ENCODE results near the gene LPCAT4.
A peak's percentile ranks its signal among the peaks of the same experiment; 100 is the strongest.
"Not testable (repeated sequence)": the region's sequence is repeated elsewhere in the genome, so short reads cannot be mapped to it uniquely, and the experiment has no call there.

LPCAT4 gene

GRCh38 chr15:34375541-34375940 lies 8.5 kb upstream of the LPCAT4 start:
- not testable (repeated sequence) for H3K4me3 ChIP-seq (ENCODE audit: low read depth, low read length); H3K9ac ChIP-seq (ENCODE audit: low read depth, low read length); H3K9me3 ChIP-seq (ENCODE audit: control insufficient read depth, insufficient read depth, low read length); H3K27me3 ChIP-seq (ENCODE audit: control insufficient read depth, insufficient read depth, low read length); H3K36me3 ChIP-seq (ENCODE audit: control insufficient read depth, insufficient read depth, low read length); H3K4me1 ChIP-seq (ENCODE audit: control insufficient read depth, insufficient read depth, low read length)

GRCh38 chr15:34374816-34375215 lies 7.8 kb upstream of the LPCAT4 start:
- H3K9me3 ChIP-seq (ENCODE audit: control insufficient read depth, insufficient read depth, low read length), result no peaks in the 10 kb centered on the region
- H3K9ac ChIP-seq (ENCODE audit: low read depth, low read length), result no peak overlapping the region
- H3K36me3 ChIP-seq (ENCODE audit: control insufficient read depth, insufficient read depth, low read length), result no peaks in the 10 kb centered on the region
- H3K4me3 ChIP-seq (ENCODE audit: low read depth, low read length), result no peak overlapping the region
- H3K4me1 ChIP-seq (ENCODE audit: control insufficient read depth, insufficient read depth, low read length), result no peaks in the 10 kb centered on the region
- H3K27me3 ChIP-seq (ENCODE audit: control insufficient read depth, insufficient read depth, low read length), result peaks cover 2% of the 10 kb centered on the region

- no peak overlapping the region for H3K9ac ChIP-seq (ENCODE audit: low read depth, low read length)
- no peaks in the 10 kb centered on the region for H3K4me1 ChIP-seq (ENCODE audit: control insufficient read depth, insufficient read depth, low read length)
- no peaks in the 10 kb centered on the region for H3K9me3 ChIP-seq (ENCODE audit: control insufficient read depth, insufficient read depth, low read length)
- no peaks in the 10 kb centered on the region for H3K36me3 ChIP-seq (ENCODE audit: control insufficient read depth, insufficient read depth, low read length)
- peaks cover 2% of the 10 kb centered on the region for H3K27me3 ChIP-seq (ENCODE audit: control insufficient read depth, insufficient read depth, low read length)
- no peak overlapping the region for H3K4me3 ChIP-seq (ENCODE audit: low read depth, low read length)
Observed at GRCh38 chr15:34373951-34374350, 7.0 kb upstream of the LPCAT4 start.

GRCh38 chr15:34370643-34371042 lies 3.6 kb upstream of the LPCAT4 start:
- Histone ChIP-seq H3K27me3 (ENCODE audit: control insufficient read depth, insufficient read depth, low read length) (no peaks in the 10 kb centered on the region), H3K36me3 (ENCODE audit: control insufficient read depth, insufficient read depth, low read length) (no peaks in the 10 kb centered on the region), H3K9me3 (ENCODE audit: control insufficient read depth, insufficient read depth, low read length) (no peaks in the 10 kb centered on the region), H3K4me1 (ENCODE audit: control insufficient read depth, insufficient read depth, low read length) (peaks cover 6% of the 10 kb centered on the region), H3K9ac (ENCODE audit: low read depth, low read length) (no peak overlapping the region), H3K4me3 (ENCODE audit: low read depth, low read length) (no peak overlapping the region)

GRCh38 chr15:34370129-34370528 lies 3.1 kb upstream of the LPCAT4 start:
- Histone ChIP-seq H3K9me3 (ENCODE audit: control insufficient read depth, insufficient read depth, low read length) (no peaks in the 10 kb centered on the region), H3K9ac (ENCODE audit: low read depth, low read length) (no peak overlapping the region), H3K4me1 (ENCODE audit: control insufficient read depth, insufficient read depth, low read length) (peaks cover 9% of the 10 kb centered on the region), H3K27me3 (ENCODE audit: control insufficient read depth, insufficient read depth, low read length) (no peaks in the 10 kb centered on the region), H3K36me3 (ENCODE audit: control insufficient read depth, insufficient read depth, low read length) (no peaks in the 10 kb centered on the region), H3K4me3 (ENCODE audit: low read depth, low read length) (no peak overlapping the region)

DNA sequence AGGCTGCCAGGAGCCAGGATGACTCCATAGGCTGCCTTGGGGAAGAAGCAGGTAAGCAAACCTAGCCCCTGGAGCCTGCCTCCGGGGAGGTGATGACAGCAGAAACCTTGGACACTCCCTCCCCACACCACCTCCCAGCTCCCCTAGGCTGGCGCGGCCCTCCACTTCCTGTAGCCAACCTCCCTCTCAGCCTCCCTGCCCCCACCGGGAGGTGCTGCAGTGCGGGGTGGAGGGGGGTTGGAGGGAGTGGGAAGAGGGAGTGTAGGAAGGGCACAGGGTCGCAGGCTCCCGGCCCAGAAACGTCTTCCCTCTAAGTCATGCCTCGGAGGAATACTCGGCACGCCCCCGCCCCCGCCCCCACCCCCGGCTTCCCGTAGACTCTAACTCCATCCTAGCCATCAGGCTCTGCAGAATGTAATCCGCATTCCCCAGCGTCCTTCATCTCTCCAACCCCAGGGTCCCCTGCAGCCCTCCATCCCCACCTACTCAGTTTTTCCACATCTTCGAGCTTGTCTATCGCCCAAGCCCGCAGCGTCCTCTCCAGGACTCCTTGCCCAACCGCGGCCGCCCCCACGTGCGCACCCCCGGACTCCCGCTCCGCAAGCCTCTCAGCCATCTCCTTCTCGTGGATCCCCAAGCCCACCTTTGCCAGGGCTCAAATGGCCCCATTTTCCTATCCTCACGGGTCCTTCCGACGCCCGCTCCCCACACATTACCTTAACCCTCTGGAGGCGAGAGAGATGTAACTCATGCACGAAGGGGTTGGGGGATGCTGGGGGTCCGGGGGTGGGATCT lies 528 bp downstream of the LPCAT4 start:
- Histone ChIP-seq H3K9ac (ENCODE audit: low read depth, low read length) (peak overlapping the region; percentile 37), H3K36me3 (ENCODE audit: control insufficient read depth, insufficient read depth, low read length) (peaks cover 6% of the 10 kb centered on the region), H3K27me3 (ENCODE audit: control insufficient read depth, insufficient read depth, low read length) (no peaks in the 10 kb centered on the region), H3K4me3 (ENCODE audit: low read depth, low read length) (peak overlapping the region; percentile 84), H3K4me1 (ENCODE audit: control insufficient read depth, insufficient read depth, low read length) (peaks cover 9% of the 10 kb centered on the region), H3K9me3 (ENCODE audit: control insufficient read depth, insufficient read depth, low read length) (no peaks in the 10 kb centered on the region)

GRCh38 chr15:34365836-34366235 lies 1.2 kb downstream of the LPCAT4 start:
- Histone ChIP-seq H3K9me3 (ENCODE audit: control insufficient read depth, insufficient read depth, low read length) (no peaks in the 10 kb centered on the region), H3K4me1 (ENCODE audit: control insufficient read depth, insufficient read depth, low read length) (peaks cover 9% of the 10 kb centered on the region)

GRCh38 chr15:34365091-34365825 lies 1.7 kb downstream of the LPCAT4 start:
- Histone ChIP-seq H3K9me3 (ENCODE audit: control insufficient read depth, insufficient read depth, low read length) (no peaks in the 10 kb centered on the region), H3K4me3 (ENCODE audit: low read depth, low read length) (peak overlapping the region; percentile 84), H3K27me3 (ENCODE audit: control insufficient read depth, insufficient read depth, low read length) (no peaks in the 10 kb centered on the region), H3K36me3 (ENCODE audit: control insufficient read depth, insufficient read depth, low read length) (peaks cover 12% of the 10 kb centered on the region), H3K9ac (ENCODE audit: low read depth, low read length) (no peak overlapping the region), H3K4me1 (ENCODE audit: control insufficient read depth, insufficient read depth, low read length) (peaks cover 9% of the 10 kb centered on the region)

More at GRCh38 chr15:34365836-34366235, 1.2 kb downstream of the LPCAT4 start:
- Histone ChIP-seq H3K36me3 (ENCODE audit: control insufficient read depth, insufficient read depth, low read length) (peaks cover 12% of the 10 kb centered on the region), H3K9ac (ENCODE audit: low read depth, low read length) (no peak overlapping the region), H3K4me3 (ENCODE audit: low read depth, low read length) (peak overlapping the region; percentile 84), H3K27me3 (ENCODE audit: control insufficient read depth, insufficient read depth, low read length) (no peaks in the 10 kb centered on the region)

- Histone ChIP-seq H3K4me1 (ENCODE audit: control insufficient read depth, insufficient read depth, low read length) (peaks cover 9% of the 10 kb centered on the region), H3K36me3 (ENCODE audit: control insufficient read depth, insufficient read depth, low read length) (peaks cover 15% of the 10 kb centered on the region), H3K27me3 (ENCODE audit: control insufficient read depth, insufficient read depth, low read length) (no peaks in the 10 kb centered on the region)
Observed at GRCh38 chr15:34364041-34364440, 3.0 kb downstream of the LPCAT4 start.

GRCh38 chr15:34362047-34362773 lies 4.8 kb downstream of the LPCAT4 start:
- Histone ChIP-seq H3K4me3 (ENCODE audit: low read depth, low read length) (no peak overlapping the region), H3K9me3 (ENCODE audit: control insufficient read depth, insufficient read depth, low read length) (no peaks in the 10 kb centered on the region), H3K4me1 (ENCODE audit: control insufficient read depth, insufficient read depth, low read length) (peaks cover 6% of the 10 kb centered on the region), H3K9ac (ENCODE audit: low read depth, low read length) (no peak overlapping the region), H3K27me3 (ENCODE audit: control insufficient read depth, insufficient read depth, low read length) (no peaks in the 10 kb centered on the region), H3K36me3 (ENCODE audit: control insufficient read depth, insufficient read depth, low read length) (peaks cover 15% of the 10 kb centered on the region)

More at GRCh38 chr15:34364041-34364440, 3.0 kb downstream of the LPCAT4 start:
- Histone ChIP-seq H3K4me3 (ENCODE audit: low read depth, low read length) (no peak overlapping the region), H3K9me3 (ENCODE audit: control insufficient read depth, insufficient read depth, low read length) (no peaks in the 10 kb centered on the region), H3K9ac (ENCODE audit: low read depth, low read length) (no peak overlapping the region)

- H3K27me3 ChIP-seq (ENCODE audit: control insufficient read depth, insufficient read depth, low read length), result no peaks in the 10 kb centered on the region
- no peak overlapping the region for H3K9ac ChIP-seq (ENCODE audit: low read depth, low read length)
- no peak overlapping the region for H3K4me3 ChIP-seq (ENCODE audit: low read depth, low read length)
- H3K4me1 ChIP-seq (ENCODE audit: control insufficient read depth, insufficient read depth, low read length), result peaks cover 6% of the 10 kb centered on the region
- no peaks in the 10 kb centered on the region for H3K9me3 ChIP-seq (ENCODE audit: control insufficient read depth, insufficient read depth, low read length)
- H3K36me3 ChIP-seq (ENCODE audit: control insufficient read depth, insufficient read depth, low read length), result peaks cover 19% of the 10 kb centered on the region
Observed at GRCh38 chr15:34361278-34361677, 5.7 kb downstream of the LPCAT4 start.
